ENCODE results near the gene EFNB2. TPM values are rescaled to one million over a fixed set of nuclear protein-coding genes. Genes with fewer than 3 reads are reported as not detected.

EFNB2 gene
- total RNA-seq, 1 experiment from 2014 or later, result 17.5 TPM

- no peak overlapping the region for H3K4me2 ChIP-seq
- TF ChIP-seq, protein P1, sequence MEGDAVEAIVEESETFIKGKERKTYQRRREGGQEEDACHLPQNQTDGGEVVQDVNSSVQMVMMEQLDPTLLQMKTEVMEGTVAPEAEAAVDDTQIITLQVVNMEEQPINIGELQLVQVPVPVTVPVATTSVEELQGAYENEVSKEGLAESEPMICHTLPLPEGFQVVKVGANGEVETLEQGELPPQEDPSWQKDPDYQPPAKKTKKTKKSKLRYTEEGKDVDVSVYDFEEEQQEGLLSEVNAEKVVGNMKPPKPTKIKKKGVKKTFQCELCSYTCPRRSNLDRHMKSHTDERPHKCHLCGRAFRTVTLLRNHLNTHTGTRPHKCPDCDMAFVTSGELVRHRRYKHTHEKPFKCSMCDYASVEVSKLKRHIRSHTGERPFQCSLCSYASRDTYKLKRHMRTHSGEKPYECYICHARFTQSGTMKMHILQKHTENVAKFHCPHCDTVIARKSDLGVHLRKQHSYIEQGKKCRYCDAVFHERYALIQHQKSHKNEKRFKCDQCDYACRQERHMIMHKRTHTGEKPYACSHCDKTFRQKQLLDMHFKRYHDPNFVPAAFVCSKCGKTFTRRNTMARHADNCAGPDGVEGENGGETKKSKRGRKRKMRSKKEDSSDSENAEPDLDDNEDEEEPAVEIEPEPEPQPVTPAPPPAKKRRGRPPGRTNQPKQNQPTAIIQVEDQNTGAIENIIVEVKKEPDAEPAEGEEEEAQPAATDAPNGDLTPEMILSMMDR (conservative IDR thresholded peaks at IDR 0.05), result no peak
- no peak for TF ChIP-seq EZH2 (IDR thresholded peaks at IDR 0.05; ENCODE audit: low read depth)
- H3K4me1 ChIP-seq (replicated peaks; ENCODE audit: insufficient read depth), result no peaks in the 10 kb centered on the region
- no peaks in the 10 kb centered on the region for H3K9me3 ChIP-seq (ENCODE audit: insufficient read depth, low read depth)
- no peak overlapping the region for H3K27ac ChIP-seq
- no peaks in the 10 kb centered on the region for H3K79me2 ChIP-seq (ENCODE audit: low read depth)
- no peak overlapping the region for H3K4me3 ChIP-seq
- H3K9me2 ChIP-seq (ENCODE audit: insufficient read depth), result no peaks in the 10 kb centered on the region
- intact Hi-C loops (cut with micrococcal nuclease; ENCODE audit: unreplicated experiment), result no loop called here
- no peak overlapping the region for H2AFZ ChIP-seq
- no peaks in the 10 kb centered on the region for H3K27me3 ChIP-seq (ENCODE audit: insufficient read depth, low read depth)
- no TSS peak for BruUV-seq (replicated peaks)
- H3F3A ChIP-seq (ENCODE audit: insufficient read depth, low read depth), result no peaks in the 10 kb centered on the region
- ChIA-PET POLR2A (ENCODE audit: unreplicated experiment) (no interaction called here), CTCF (no interaction called here)
- H4K20me1 ChIP-seq (ENCODE audit: insufficient read depth), result no peaks in the 10 kb centered on the region; the same call in 1 of the 2 replicates
- H3K36me3 ChIP-seq (ENCODE audit: low read depth), result no peaks in the 10 kb centered on the region
- no peak for DNase-seq
Observed at GRCh38 chr13:106443607-106444322, 91.7 kb downstream of the EFNB2 start.

DNA sequence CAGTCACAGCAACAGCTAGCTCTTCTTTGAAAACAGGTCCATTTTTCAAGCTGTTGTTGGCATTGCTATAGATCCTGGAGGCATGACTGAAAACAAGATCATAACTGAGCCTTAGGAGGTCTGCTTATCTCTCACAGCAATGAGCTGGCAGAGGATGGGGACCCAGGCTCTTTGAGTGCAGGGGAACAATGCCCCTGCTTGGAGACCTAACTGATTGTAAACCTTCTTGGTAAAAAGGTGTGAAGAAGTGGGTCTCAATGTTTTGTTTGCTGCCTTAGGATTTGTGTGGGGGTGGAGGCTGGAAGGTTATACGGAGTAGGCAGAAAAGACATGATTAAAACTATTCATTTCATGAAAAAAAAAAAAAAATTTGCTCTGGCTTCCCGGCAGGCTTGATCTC is 94.6 kb downstream of the EFNB2 start:
- ChIA-PET CTCF (no interaction called here), POLR2A (ENCODE audit: unreplicated experiment) (no interaction called here)
- intact Hi-C loops (cut with micrococcal nuclease; ENCODE audit: unreplicated experiment), result no loop called here
- Histone ChIP-seq H3F3A (ENCODE audit: insufficient read depth, low read depth) (no peaks in the 10 kb centered on the region), H3K27ac (no peak overlapping the region), H3K9me3 (ENCODE audit: insufficient read depth, low read depth) (no peaks in the 10 kb centered on the region), H4K20me1 (ENCODE audit: insufficient read depth) (no peaks in the 10 kb centered on the region), H2AFZ (no peak overlapping the region), H3K79me2 (ENCODE audit: low read depth) (no peaks in the 10 kb centered on the region), H3K4me2 (no peak overlapping the region), H3K27me3 (ENCODE audit: insufficient read depth, low read depth) (no peaks in the 10 kb centered on the region), H3K4me1 (replicated peaks; ENCODE audit: insufficient read depth) (no peaks in the 10 kb centered on the region), H3K9me2 (ENCODE audit: insufficient read depth) (no peaks in the 10 kb centered on the region), H3K4me3 (no peak overlapping the region), H3K36me3 (ENCODE audit: low read depth) (no peaks in the 10 kb centered on the region)
- TF ChIP-seq EZH2 (IDR thresholded peaks at IDR 0.05; ENCODE audit: low read depth), result no peak
- TF ChIP-seq, protein P1 (conservative IDR thresholded peaks at IDR 0.05), result no peak
- DNase-seq, result no peak
- no TSS peak for BruUV-seq (replicated peaks)

Other genes with a start within 250 kb of the EFNB2 start
- 89.2 and 90.8 TPM in 2 replicates for gene ARGLU1, start 32.5 kb upstream of the EFNB2 start, total RNA-seq (2021)